ENCODE measurements around the gene SRPX.

The SRPX gene

GRCh38 chrX:38126179-38126578 lies 94.5 kb downstream of the SRPX start:
- Histone ChIP-seq H3K27ac (ENCODE audit: low read length) (no peak overlapping the region), H3K4me3 (ENCODE audit: low read length) (no peak overlapping the region), H3K9ac (ENCODE audit: low read depth, low read length) (no peak overlapping the region), H3K36me3 (ENCODE audit: insufficient read depth, low read depth, low read length) (no peaks in the 10 kb centered on the region), H3K27me3 (ENCODE audit: insufficient read depth, low read length) (no peaks in the 10 kb centered on the region), H3K4me1 (ENCODE audit: insufficient read depth, low read length) (no peaks in the 10 kb centered on the region), H3K9me3 (ENCODE audit: insufficient read depth, low read depth, low read length) (no peaks in the 10 kb centered on the region)

GRCh38 chrX:38124000-38124399 lies 96.7 kb downstream of the SRPX start:
- no peak overlapping the region for H3K4me3 ChIP-seq (ENCODE audit: low read length)
- H3K9me3 ChIP-seq (ENCODE audit: insufficient read depth, low read depth, low read length) = no peaks in the 10 kb centered on the region
- H3K4me1 ChIP-seq (ENCODE audit: insufficient read depth, low read length) = no peaks in the 10 kb centered on the region
- H3K27me3 ChIP-seq (ENCODE audit: insufficient read depth, low read length) = no peaks in the 10 kb centered on the region
- H3K27ac ChIP-seq (ENCODE audit: low read length) = no peak overlapping the region
- no peak overlapping the region for H3K9ac ChIP-seq (ENCODE audit: low read depth, low read length)
- no peaks in the 10 kb centered on the region for H3K36me3 ChIP-seq (ENCODE audit: insufficient read depth, low read depth, low read length)

GRCh38 chrX:38117485-38117884 lies 103.2 kb downstream of the SRPX start:
- Histone ChIP-seq H3K27ac (ENCODE audit: low read length) (no peak overlapping the region), H3K36me3 (ENCODE audit: insufficient read depth, low read depth, low read length) (no peaks in the 10 kb centered on the region), H3K4me3 (ENCODE audit: low read length) (no peak overlapping the region)

GRCh38 chrX:38116706-38117105 lies 104.0 kb downstream of the SRPX start:
- Histone ChIP-seq H3K36me3 (ENCODE audit: insufficient read depth, low read depth, low read length) (no peaks in the 10 kb centered on the region), H3K4me1 (ENCODE audit: insufficient read depth, low read length) (no peaks in the 10 kb centered on the region), H3K27ac (ENCODE audit: low read length) (no peak overlapping the region), H3K4me3 (ENCODE audit: low read length) (no peak overlapping the region), H3K9ac (ENCODE audit: low read depth, low read length) (no peak overlapping the region), H3K27me3 (ENCODE audit: insufficient read depth, low read length) (no peaks in the 10 kb centered on the region), H3K9me3 (ENCODE audit: insufficient read depth, low read depth, low read length) (no peaks in the 10 kb centered on the region)

More at GRCh38 chrX:38117485-38117884, 103.2 kb downstream of the SRPX start:
- Histone ChIP-seq H3K9ac (ENCODE audit: low read depth, low read length) (no peak overlapping the region), H3K4me1 (ENCODE audit: insufficient read depth, low read length) (no peaks in the 10 kb centered on the region), H3K27me3 (ENCODE audit: insufficient read depth, low read length) (no peaks in the 10 kb centered on the region), H3K9me3 (ENCODE audit: insufficient read depth, low read depth, low read length) (no peaks in the 10 kb centered on the region)

- H3K4me3 ChIP-seq (ENCODE audit: low read length) = no peak overlapping the region
- H3K27me3 ChIP-seq (ENCODE audit: insufficient read depth, low read length) = no peaks in the 10 kb centered on the region
- H3K4me1 ChIP-seq (ENCODE audit: insufficient read depth, low read length) = no peaks in the 10 kb centered on the region
- no peak overlapping the region for H3K27ac ChIP-seq (ENCODE audit: low read length)
- H3K9me3 ChIP-seq (ENCODE audit: insufficient read depth, low read depth, low read length) = no peaks in the 10 kb centered on the region
- no peak overlapping the region for H3K9ac ChIP-seq (ENCODE audit: low read depth, low read length)
- H3K36me3 ChIP-seq (ENCODE audit: insufficient read depth, low read depth, low read length) = no peaks in the 10 kb centered on the region
These were observed 108.1 kb downstream of the SRPX start for GRCh38 chrX:38112566-38112965.

GRCh38 chrX:38111196-38111595 lies 109.5 kb downstream of the SRPX start:
- Histone ChIP-seq H3K4me1 (ENCODE audit: insufficient read depth, low read length) (peaks cover 2% of the 10 kb centered on the region; the same call in 1 of the 2 replicates), H3K9me3 (ENCODE audit: insufficient read depth, low read depth, low read length) (no peaks in the 10 kb centered on the region), H3K4me3 (ENCODE audit: low read length) (no peak overlapping the region), H3K9ac (ENCODE audit: low read depth, low read length) (no peak overlapping the region), H3K27ac (ENCODE audit: low read length) (no peak overlapping the region), H3K36me3 (ENCODE audit: insufficient read depth, low read depth, low read length) (no peaks in the 10 kb centered on the region), H3K27me3 (ENCODE audit: insufficient read depth, low read length) (no peaks in the 10 kb centered on the region)

GRCh38 chrX:38110231-38110630 lies 110.4 kb downstream of the SRPX start:
- Histone ChIP-seq H3K9ac (ENCODE audit: low read depth, low read length) (no peak overlapping the region), H3K4me3 (ENCODE audit: low read length) (no peak overlapping the region), H3K27me3 (ENCODE audit: insufficient read depth, low read length) (no peaks in the 10 kb centered on the region), H3K4me1 (ENCODE audit: insufficient read depth, low read length) (peaks cover 6% of the 10 kb centered on the region; the same call in 1 of the 2 replicates), H3K9me3 (ENCODE audit: insufficient read depth, low read depth, low read length) (no peaks in the 10 kb centered on the region), H3K36me3 (ENCODE audit: insufficient read depth, low read depth, low read length) (no peaks in the 10 kb centered on the region), H3K27ac (ENCODE audit: low read length) (no peak overlapping the region)

- Histone ChIP-seq H3K4me1 (ENCODE audit: insufficient read depth, low read length) (peaks cover 6% of the 10 kb centered on the region; the same call in 1 of the 2 replicates), H3K4me3 (ENCODE audit: low read length) (no peak overlapping the region), H3K9ac (ENCODE audit: low read depth, low read length) (no peak overlapping the region), H3K9me3 (ENCODE audit: insufficient read depth, low read depth, low read length) (no peaks in the 10 kb centered on the region), H3K36me3 (ENCODE audit: insufficient read depth, low read depth, low read length) (no peaks in the 10 kb centered on the region), H3K27ac (ENCODE audit: low read length) (no peak overlapping the region), H3K27me3 (ENCODE audit: insufficient read depth, low read length) (no peaks in the 10 kb centered on the region)
These were observed 111.4 kb downstream of the SRPX start for GRCh38 chrX:38109042-38109898.

GRCh38 chrX:38108364-38108763 lies 112.3 kb downstream of the SRPX start:
- H3K36me3 ChIP-seq (ENCODE audit: insufficient read depth, low read depth, low read length) = no peaks in the 10 kb centered on the region
- peaks cover 6% of the 10 kb centered on the region; the same call in 1 of the 2 replicates for H3K4me1 ChIP-seq (ENCODE audit: insufficient read depth, low read length)
- no peaks in the 10 kb centered on the region for H3K9me3 ChIP-seq (ENCODE audit: insufficient read depth, low read depth, low read length)
- H3K27me3 ChIP-seq (ENCODE audit: insufficient read depth, low read length) = no peaks in the 10 kb centered on the region
- H3K4me3 ChIP-seq (ENCODE audit: low read length) = no peak overlapping the region
- no peak overlapping the region for H3K27ac ChIP-seq (ENCODE audit: low read length)
- H3K9ac ChIP-seq (ENCODE audit: low read depth, low read length) = no peak overlapping the region

GRCh38 chrX:38106991-38107655 lies 113.5 kb downstream of the SRPX start:
- Histone ChIP-seq H3K27me3 (ENCODE audit: insufficient read depth, low read length) (no peaks in the 10 kb centered on the region), H3K4me3 (ENCODE audit: low read length) (no peak overlapping the region), H3K27ac (ENCODE audit: low read length) (no peak overlapping the region), H3K9me3 (ENCODE audit: insufficient read depth, low read depth, low read length) (no peaks in the 10 kb centered on the region), H3K9ac (ENCODE audit: low read depth, low read length) (no peak overlapping the region), H3K4me1 (ENCODE audit: insufficient read depth, low read length) (peaks cover 6% of the 10 kb centered on the region; the same call in 1 of the 2 replicates), H3K36me3 (ENCODE audit: insufficient read depth, low read depth, low read length) (no peaks in the 10 kb centered on the region)

GRCh38 chrX:38105216-38105725 lies 115.4 kb downstream of the SRPX start:
- Histone ChIP-seq H3K27me3 (ENCODE audit: insufficient read depth, low read length) (no peaks in the 10 kb centered on the region), H3K9me3 (ENCODE audit: insufficient read depth, low read depth, low read length) (no peaks in the 10 kb centered on the region), H3K9ac (ENCODE audit: low read depth, low read length) (no peak overlapping the region), H3K36me3 (ENCODE audit: insufficient read depth, low read depth, low read length) (no peaks in the 10 kb centered on the region), H3K27ac (ENCODE audit: low read length) (no peak overlapping the region), H3K4me1 (ENCODE audit: insufficient read depth, low read length) (peaks cover 6% of the 10 kb centered on the region; the same call in 1 of the 2 replicates), H3K4me3 (ENCODE audit: low read length) (no peak overlapping the region)
